GF-D8 (cell line): ENCODE measurements around the gene TFAP2C.
"Not testable (repeated sequence)": the region's sequence is repeated elsewhere in the genome, so short reads cannot be mapped to it uniquely, and the experiment has no call there.

Experiments
- DNase-seq: peaks from one replicate; lab custom pipeline; 2025; lab: John Stamatoyannopoulos, UW

The TFAP2C gene

GRCh38 chr20:56616716-56617115 lies 12.4 kb upstream of the TFAP2C start:
- DNase-seq = no peak

DNA sequence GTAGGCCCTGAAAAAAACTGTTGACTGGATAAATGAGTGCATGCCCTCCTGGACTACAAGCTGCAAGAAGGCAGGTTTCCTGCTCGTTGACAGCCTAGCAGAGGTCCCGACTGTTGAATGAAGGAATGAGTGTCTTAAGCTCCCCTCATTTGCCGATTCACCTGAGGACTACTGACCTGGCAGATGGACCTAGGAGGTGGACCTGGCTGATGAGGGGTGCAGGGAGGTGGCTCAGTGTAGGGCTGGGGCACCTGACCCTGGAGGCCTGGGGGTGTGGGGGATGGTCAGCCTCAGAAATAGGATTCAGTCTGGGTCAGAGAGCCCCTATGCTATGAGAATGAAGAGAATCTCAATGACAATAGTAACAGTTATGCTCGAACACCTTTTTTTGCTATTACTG lies 11.6 kb upstream of the TFAP2C start:
- no peak for DNase-seq

GRCh38 chr20:56621730-56622129 lies 7.4 kb upstream of the TFAP2C start:
- DNase-seq = no peak

GRCh38 chr20:56623930-56624329 lies 5.2 kb upstream of the TFAP2C start:
- DNase-seq = not testable (repeated sequence)

DNA sequence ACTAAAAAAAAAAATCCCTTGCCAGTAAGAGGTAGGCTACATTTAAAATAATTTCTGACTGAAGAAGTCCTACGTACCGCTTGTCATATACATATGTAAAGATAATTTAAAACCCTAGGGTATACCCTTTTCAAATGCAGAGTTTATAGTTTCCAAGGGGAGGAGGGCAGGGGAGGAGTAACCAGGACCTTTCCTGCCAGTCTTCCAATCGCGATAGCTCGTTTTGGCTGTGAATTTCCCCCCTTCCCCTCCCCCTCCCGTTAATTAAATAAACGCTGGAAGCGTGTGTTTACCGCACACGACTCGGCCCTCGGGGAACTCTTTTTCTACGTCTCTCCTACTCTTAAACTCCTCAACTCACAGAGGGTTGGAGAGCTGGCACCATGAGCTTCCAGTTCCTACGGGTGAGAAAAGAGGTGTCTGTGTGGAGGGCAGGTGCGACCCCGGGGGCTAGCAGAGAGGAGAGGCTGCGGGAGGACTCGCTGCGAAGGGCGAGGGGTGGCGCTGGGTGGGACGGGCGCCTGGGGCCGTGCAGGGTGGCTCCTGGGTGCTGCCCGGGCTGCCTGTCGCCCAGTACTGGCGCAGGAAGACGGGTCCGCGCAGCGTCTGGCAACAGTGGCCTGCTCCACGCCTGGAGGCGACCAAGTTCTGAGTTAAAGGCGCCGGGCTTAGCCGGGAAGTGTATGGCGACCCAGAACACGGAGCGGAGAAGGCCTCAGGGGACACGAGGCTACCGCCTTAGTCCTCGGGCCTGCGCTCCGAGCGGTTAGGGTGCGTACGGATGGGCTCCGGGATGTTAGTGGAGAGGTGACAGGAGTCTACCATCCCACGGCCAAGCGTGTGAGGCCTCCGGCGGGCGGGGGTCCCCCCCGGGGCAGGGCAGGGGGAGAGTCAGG lies 4.1 kb upstream of the TFAP2C start:
- DNase-seq = no peak

GRCh38 chr20:56625837-56626236 lies 3.3 kb upstream of the TFAP2C start:
- DNase-seq = no peak

- no peak for DNase-seq
Measured at GRCh38 chr20:56626367-56627121, 2.6 kb upstream of the TFAP2C start.

DNA sequence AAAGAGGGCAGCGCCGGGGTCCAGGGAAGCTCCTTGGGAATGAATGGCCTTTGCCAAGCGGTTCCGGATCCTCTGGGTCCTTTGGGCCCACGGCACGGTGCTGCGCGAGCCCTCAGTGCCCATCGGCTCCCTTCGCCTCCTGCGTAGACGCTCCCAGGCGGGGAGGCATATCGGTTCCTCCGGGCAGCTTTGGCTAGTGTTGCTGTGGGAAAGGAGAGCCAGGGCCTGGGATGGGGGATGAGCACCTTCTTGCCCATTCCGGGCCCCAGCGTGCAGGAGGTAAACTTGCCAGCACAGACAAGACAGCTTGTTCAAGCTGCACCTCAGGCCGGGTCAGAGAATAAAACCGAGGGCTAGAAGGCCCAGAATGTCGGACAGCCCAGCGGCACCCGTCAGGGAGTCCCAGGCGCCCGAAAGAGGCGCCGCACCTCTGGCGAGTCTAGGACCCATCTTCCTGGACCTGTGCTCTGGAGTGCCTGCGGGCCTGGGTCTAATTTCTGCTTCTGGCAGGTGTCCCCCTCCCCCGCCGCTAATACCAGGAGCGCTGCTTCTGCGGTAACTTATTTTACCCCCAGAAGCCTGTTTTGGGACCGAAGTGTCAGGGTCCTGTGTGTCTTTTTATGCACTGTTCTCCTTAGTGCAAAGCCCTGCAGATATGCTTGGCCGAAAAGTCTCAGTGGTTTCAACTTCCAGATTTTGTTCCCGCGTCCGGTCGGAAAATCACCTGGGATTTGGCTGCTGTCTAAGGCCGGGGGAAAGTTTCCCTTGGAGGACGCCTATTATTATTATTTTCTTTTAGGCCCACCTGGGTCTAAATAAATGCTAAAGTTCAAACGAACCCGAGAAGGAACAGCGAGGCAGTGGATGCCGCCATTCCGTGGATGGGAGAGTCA lies 1.7 kb upstream of the TFAP2C start:
- no peak for DNase-seq

GRCh38 chr20:56628015-56628872 lies 862 bp upstream of the TFAP2C start:
- DNase-seq = no peak

- DNase-seq = no peak
Measured at GRCh38 chr20:56629464-56630085, 469 bp downstream of the TFAP2C start.

DNA sequence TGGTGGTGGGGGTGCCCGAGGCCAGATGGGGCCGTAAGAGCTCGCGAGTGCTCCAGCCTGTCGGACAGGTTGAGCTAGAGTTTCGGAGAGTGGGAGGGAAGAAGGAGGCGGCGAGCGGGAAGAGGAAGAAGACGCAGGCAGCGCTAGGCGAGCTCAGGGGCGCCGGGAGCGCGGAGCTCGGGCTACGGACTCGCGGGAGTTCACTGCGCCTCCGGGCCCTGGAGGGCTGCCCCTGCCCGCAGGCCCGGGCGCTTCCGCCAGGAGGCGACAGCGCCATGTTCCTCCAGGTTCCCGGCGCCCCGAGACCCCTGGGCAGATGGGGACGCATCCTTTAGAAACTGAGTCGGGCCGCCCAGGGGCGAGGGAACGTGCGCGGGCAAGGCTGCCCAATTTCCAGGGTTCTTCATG lies 984 bp downstream of the TFAP2C start:
- DNase-seq = no peak

DNA sequence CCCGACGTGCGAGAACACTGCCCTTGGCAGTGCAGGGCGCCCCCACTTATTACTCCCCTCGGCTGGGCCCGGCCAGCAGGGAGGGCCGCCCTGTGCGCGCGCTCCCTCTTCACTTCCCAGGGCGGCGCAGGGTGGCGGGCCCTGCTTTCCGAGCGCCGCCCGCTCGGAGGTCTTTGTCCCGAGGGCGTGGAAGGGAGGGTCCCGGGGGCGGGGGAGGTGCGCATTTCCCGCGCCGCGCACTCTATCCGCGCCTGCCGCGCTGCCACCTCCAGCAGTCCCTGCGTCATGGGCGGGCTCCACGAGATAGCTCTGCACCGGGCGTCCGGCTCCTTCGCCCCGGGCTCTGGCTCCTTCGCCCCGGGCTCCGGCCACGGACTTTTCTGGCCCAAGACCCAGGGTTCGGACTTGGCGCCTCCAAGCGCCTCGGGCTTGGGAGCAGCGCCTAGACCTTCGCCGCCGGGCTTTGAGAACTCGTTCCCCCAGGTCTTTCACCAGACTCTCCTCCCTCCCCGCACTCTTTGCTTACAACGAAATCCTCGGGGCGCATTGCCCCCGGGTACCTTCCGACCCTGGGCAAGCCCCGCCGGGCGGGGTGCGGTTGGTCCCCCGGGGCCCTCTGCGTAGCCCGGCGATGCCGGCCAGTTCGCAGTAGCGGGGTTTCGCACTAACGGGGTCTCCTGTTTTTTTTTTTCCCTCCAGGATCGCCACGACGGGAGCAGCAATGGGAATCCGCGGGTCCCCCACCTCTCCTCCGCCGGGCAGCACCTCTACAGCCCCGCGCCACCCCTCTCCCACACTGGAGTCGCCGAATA lies 1.6 kb downstream of the TFAP2C start:
- DNase-seq = no peak

GRCh38 chr20:56631318-56631989 lies 2.3 kb downstream of the TFAP2C start:
- no peak for DNase-seq

DNA sequence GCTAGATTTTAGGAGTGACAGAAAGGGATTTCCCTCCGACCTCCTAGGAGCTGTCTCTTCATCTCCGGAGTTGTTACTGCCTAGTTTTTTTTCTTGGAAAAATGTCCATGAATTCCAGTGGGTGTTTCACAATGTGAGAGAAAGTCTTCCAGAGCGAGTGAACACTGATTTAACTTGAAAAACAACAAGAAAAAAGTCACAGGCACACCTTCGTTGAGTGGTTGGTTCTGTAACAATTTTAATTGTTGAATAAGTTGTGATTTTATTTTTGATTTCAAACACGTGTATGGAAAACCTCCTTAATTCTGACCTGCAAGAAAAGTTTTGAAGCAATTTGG lies 2.9 kb downstream of the TFAP2C start:
- no peak for DNase-seq

DNA sequence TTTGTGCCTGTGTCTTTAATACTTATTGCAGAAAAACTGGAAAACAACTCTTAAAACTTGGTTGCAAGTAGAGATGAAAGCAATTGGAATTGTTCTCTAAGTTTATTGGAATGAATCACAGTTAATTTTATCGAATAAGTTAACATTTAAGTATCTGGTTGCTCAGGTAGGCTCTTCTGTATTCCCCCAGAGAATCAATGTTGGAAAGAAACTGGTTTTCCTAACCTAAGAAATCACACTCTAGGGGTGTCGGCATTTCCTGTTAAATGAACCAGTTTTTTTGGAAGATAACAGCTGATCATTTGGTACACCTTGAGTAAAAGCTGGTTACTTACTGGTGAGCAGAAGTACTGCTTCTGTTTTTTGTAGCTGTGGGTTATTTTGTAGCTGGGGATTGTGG lies 5.2 kb downstream of the TFAP2C start:
- DNase-seq = no peak

GRCh38 chr20:56634735-56635385 lies 5.8 kb downstream of the TFAP2C start:
- no peak for DNase-seq

DNA sequence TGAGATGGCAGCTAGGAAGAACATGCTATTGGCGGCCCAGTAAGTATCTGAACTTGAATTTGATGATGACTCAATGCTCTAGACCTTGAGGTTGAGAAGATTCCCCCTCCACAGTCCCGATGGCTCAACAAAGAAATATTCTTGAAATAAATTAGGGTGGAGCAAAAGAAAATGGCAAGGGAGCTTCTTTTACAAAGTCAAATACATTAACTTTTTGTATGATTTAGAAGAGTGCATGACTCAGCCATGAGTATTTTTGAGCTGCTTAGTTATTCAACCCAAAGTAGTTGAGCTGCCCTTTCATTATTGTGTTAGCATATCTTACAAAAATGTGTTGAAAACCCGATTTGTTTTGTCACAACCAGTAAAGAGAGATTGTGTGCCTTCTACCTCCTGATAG lies 7.6 kb downstream of the TFAP2C start:
- no peak for DNase-seq

DNA sequence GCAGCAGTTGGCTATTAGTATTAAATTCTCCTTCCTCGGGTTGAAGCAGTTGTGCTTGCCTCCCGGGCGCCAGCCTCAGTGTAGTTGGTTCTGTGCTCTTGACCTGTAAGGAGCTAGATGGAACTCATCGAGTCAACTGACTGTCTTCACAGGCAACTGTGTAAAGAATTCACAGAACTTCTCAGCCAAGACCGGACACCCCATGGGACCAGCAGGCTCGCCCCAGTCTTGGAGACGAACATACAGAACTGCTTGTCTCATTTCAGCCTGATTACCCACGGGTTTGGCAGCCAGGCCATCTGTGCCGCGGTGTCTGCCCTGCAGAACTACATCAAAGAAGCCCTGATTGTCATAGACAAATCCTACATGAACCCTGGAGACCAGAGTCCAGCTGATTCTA lies 8.5 kb downstream of the TFAP2C start:
- no peak for DNase-seq

- DNase-seq = no peak
Measured at GRCh38 chr20:56646599-56646998, 17.5 kb downstream of the TFAP2C start.
